OCI-LY1 (cell line): ENCODE measurements around the gene ZNF514.
"Not testable (repeated sequence)": the region's sequence is repeated elsewhere in the genome, so short reads cannot be mapped to it uniquely, and the experiment has no call there.

ENCODE experiments used
- CTCF ChIP-seq: fragments of 200-600 bp; sonication (generic), shearing (Covaris generic); IDR thresholded peaks from 2 replicates; pipeline ENCODE4 v1.5.1; 2017; ENCODE audit warnings: mild to moderate bottlenecking, antibody characterized with exemption, low read length, moderate library complexity, mixed read lengths
- EZH2 ChIP-seq: fragments of 200-600 bp; sonication (generic), shearing (Covaris generic); IDR thresholded peaks from 2 replicates; pipeline ENCODE4 v1.8.0; 2017; ENCODE audit warnings: borderline replicate concordance, mixed run types, mild to moderate bottlenecking, antibody characterized with exemption, low read length, moderate library complexity, mixed read lengths

- peak; percentile 19 for TF ChIP-seq CTCF
- not testable (repeated sequence) for TF ChIP-seq EZH2
Measured at GRCh38 chr2:95192956-95193355, 33.3 kb upstream of the ZNF514 start.
